Stimulated activated CD4-positive, alpha-beta T cell treated with anti-CD3 and anti-CD28 coated beads, TNF-alpha, amount 100 ng/mL, for 1 hour (primary cell): ENCODE results near the gene RNASE12.
"Not testable (repeated sequence)": the region's sequence is repeated elsewhere in the genome, so short reads cannot be mapped to it uniquely, and the experiment has no call there.

Experiments
- DNase-seq, 3 donors: peaks; one replicate each; pipeline ENCODE4 v3.0.0-alpha.2; 2020; ENCODE audit warnings: low read depth in 3 of 3, low spot score in 1 of 3

RNASE12 gene

GRCh38 chr14:20591235-20591634 lies at the start of gene RNASE12:
TSS of gene RNASE12 (minus strand) at chr14:20591376. CDS start at chr14:20590723, 653 bp downstream.
- no peak for DNase-seq

- DNase-seq: peak in 1 of 3 donors; percentile 51
Measured at GRCh38 chr14:20632831-20633691, 41.9 kb upstream of the RNASE12 start.

GRCh38 chr14:20632448-20632830 lies 41.3 kb upstream of the RNASE12 start:
- DNase-seq: no peak

GRCh38 chr14:20631880-20632389 lies 40.8 kb upstream of the RNASE12 start:
- DNase-seq: no peak

- DNase-seq: peak in 2 of 3 donors; percentile 21 to 39
Measured at GRCh38 chr14:20631023-20631879, 40.1 kb upstream of the RNASE12 start.

GRCh38 chr14:20630340-20631022 lies 39.3 kb upstream of the RNASE12 start:
- DNase-seq: no peak

- no peak for DNase-seq
Measured at GRCh38 chr14:20628063-20628854, 37.1 kb upstream of the RNASE12 start.

GRCh38 chr14:20627346-20628027 lies 36.3 kb upstream of the RNASE12 start:
- DNase-seq: no peak

- DNase-seq: no peak
Measured at GRCh38 chr14:20626274-20626673, 35.1 kb upstream of the RNASE12 start.

- DNase-seq: no peak
Measured at GRCh38 chr14:20624495-20625070, 33.4 kb upstream of the RNASE12 start.

GRCh38 chr14:20623798-20624197 lies 32.6 kb upstream of the RNASE12 start:
- DNase-seq: no peak

GRCh38 chr14:20622816-20623291 lies 31.7 kb upstream of the RNASE12 start:
- DNase-seq: no peak

- no peak for DNase-seq
Measured at GRCh38 chr14:20620798-20621478, 29.8 kb upstream of the RNASE12 start.

- DNase-seq: not testable (repeated sequence)
Measured at GRCh38 chr14:20619688-20620087, 28.5 kb upstream of the RNASE12 start.

GRCh38 chr14:20618271-20618749 lies 27.1 kb upstream of the RNASE12 start:
- DNase-seq: no peak

- DNase-seq: no peak
Measured at GRCh38 chr14:20617138-20618003, 26.2 kb upstream of the RNASE12 start.

GRCh38 chr14:20615996-20616395 lies 24.8 kb upstream of the RNASE12 start:
- no peak for DNase-seq
